GM23338 (cell line): ENCODE measurements around the gene GNLY. TPM values are rescaled to one million over a fixed set of nuclear protein-coding genes. Genes with fewer than 3 reads are reported as not detected.

Source experiments
- ATAC-seq: fragments of 200-7000 bp; cut with Tn5 transposase; 3 replicates; pipeline ENCODE4 v1.9.1; 2020
- DNase-seq: peaks from one replicate; pipeline ENCODE4 v3.0.0-alpha.2; 2015; ENCODE audit warnings: low spot score
- H2AFZ ChIP-seq: fragments of 200-600 bp; sonication (generic); 2 replicates; pipeline ENCODE4 v1.8.0; 2016; ENCODE audit warnings: antibody characterized with exemption, mild to moderate bottlenecking, moderate library complexity
- H3F3A ChIP-seq: fragments of 200-600 bp; sonication (generic); replicated peaks from 2 replicates; pipeline ENCODE4 v1.8.0; 2017; ENCODE audit warnings: antibody characterized with exemption, mixed run types, low read depth
- H3K27ac ChIP-seq: fragments of 200-600 bp; sonication (generic); 2 replicates; pipeline ENCODE4 v1.6.1; 2016; ENCODE audit warnings: low read depth
- H3K27me3 ChIP-seq: fragments of 200-600 bp; sonication (generic); 2 replicates; pipeline ENCODE4 v1.8.0; 2016; ENCODE audit warnings: mild to moderate bottlenecking, mixed run types, moderate library complexity; ENCODE audit not compliant: insufficient read depth
- H3K36me3 ChIP-seq: fragments of 200-600 bp; sonication (generic); 2 replicates; pipeline ENCODE4 v1.8.0; 2016; ENCODE audit warnings: mild to moderate bottlenecking; ENCODE audit not compliant: insufficient read depth
- H3K4me1 ChIP-seq: fragments of 200-600 bp; sonication (generic); 2 replicates; pipeline ENCODE4 v1.8.0; 2016; ENCODE audit warnings: mild to moderate bottlenecking, moderate library complexity; ENCODE audit not compliant: insufficient read depth
- H3K4me2 ChIP-seq: fragments of 200-600 bp; sonication (generic); 2 replicates; pipeline ENCODE4 v1.7.1; 2017; ENCODE audit warnings: mixed run types
- H3K4me3 ChIP-seq: fragments of 200-600 bp; sonication (generic); 2 replicates; pipeline ENCODE4 v1.6.1; 2016; ENCODE audit warnings: mixed run types
- H3K79me2 ChIP-seq: fragments of 200-600 bp; sonication (generic); replicated peaks from 2 replicates; pipeline ENCODE4 v1.8.0; 2017; ENCODE audit warnings: mild to moderate bottlenecking; ENCODE audit not compliant: insufficient read depth
- H3K9me2 ChIP-seq: fragments of 200-600 bp; sonication (generic); 2 replicates; pipeline ENCODE4 v1.8.0; 2017; ENCODE audit not compliant: insufficient read depth
- H4K20me1 ChIP-seq: fragments of 200-600 bp; sonication (generic); replicated peaks from 2 replicates; pipeline ENCODE4 v1.8.0; 2017; ENCODE audit warnings: mild to moderate bottlenecking; ENCODE audit not compliant: insufficient read depth
- H3K27ac Mint-ChIP-seq: 2 replicates; pipeline ENCODE4 v1.8.0; 2020; ENCODE audit warnings: inconsistent platforms, mild to moderate bottlenecking, moderate library complexity, mixed read lengths
- H3K27me3 Mint-ChIP-seq: 3 replicates; pipeline ENCODE4 v1.8.0; 2022; ENCODE audit warnings: low read depth, mild to moderate bottlenecking, moderate library complexity, mixed read lengths, inconsistent platforms; ENCODE audit not compliant: insufficient read depth, poor library complexity
- H3K36me3 Mint-ChIP-seq: 3 replicates; pipeline ENCODE4 v1.8.0; 2021; ENCODE audit warnings: low read depth, mild to moderate bottlenecking, inconsistent platforms, moderate library complexity, mixed read lengths
- H3K4me1 Mint-ChIP-seq: 3 replicates; pipeline ENCODE4 v1.8.0; 2020; ENCODE audit warnings: mild to moderate bottlenecking, inconsistent platforms, mixed read lengths
- H3K4me3 Mint-ChIP-seq: 3 replicates; pipeline ENCODE4 v1.8.0; 2021; ENCODE audit warnings: moderate library complexity, mild to moderate bottlenecking, inconsistent platforms, mixed read lengths
- H3K9me3 Mint-ChIP-seq: 3 replicates; pipeline ENCODE4 v1.8.0; 2020; ENCODE audit warnings: moderate library complexity, mild to moderate bottlenecking, inconsistent platforms, mixed read lengths
- CREB1 ChIP-seq: fragments of 250-450 bp; sonication (Bioruptor Pico); IDR thresholded peaks from 2 replicates; pipeline ENCODE4 v1.5.0; 2020; ENCODE audit warnings: low read depth, mild to moderate bottlenecking, moderate library complexity
- EZH2 ChIP-seq: fragments of 200-600 bp; sonication (generic); IDR thresholded peaks from one replicate; pipeline ENCODE4 v1.8.0; 2017; ENCODE audit warnings: antibody characterized with exemption, mild to moderate bottlenecking, low read depth; ENCODE audit not compliant: unreplicated experiment
- EZH2phosphoT487 ChIP-seq: fragments of 200-600 bp; sonication (generic); IDR thresholded peaks from one replicate; pipeline ENCODE4 v1.8.1; 2018; ENCODE audit warnings: antibody characterized with exemption; ENCODE audit not compliant: unreplicated experiment
- JUNB ChIP-seq: IDR thresholded peaks from one replicate; pipeline ENCODE4 v1.6.1; 2016; ENCODE audit warnings: antibody characterized with exemption; ENCODE audit not compliant: unreplicated experiment
- NANOG ChIP-seq: IDR thresholded peaks from 2 replicates; pipeline ENCODE4 v1.6.1; 2016; ENCODE audit warnings: antibody characterized with exemption, borderline replicate concordance
- POLR2AphosphoS5 ChIP-seq: IDR thresholded peaks from 2 replicates; pipeline ENCODE4 v1.6.1; 2016; ENCODE audit warnings: antibody characterized with exemption, low read depth
- STAT1 ChIP-seq: IDR thresholded peaks from one replicate; pipeline ENCODE4 v1.6.1; 2016; ENCODE audit warnings: antibody characterized with exemption; ENCODE audit not compliant: unreplicated experiment
- ZNF114 ChIP-seq: fragments of 250-450 bp; sonication (Bioruptor Pico); IDR thresholded peaks from 2 replicates; pipeline ENCODE4 v1.5.0; 2020; ENCODE audit warnings: mild to moderate bottlenecking, moderate library complexity
- ZNF331 ChIP-seq: fragments of 250-450 bp; sonication (Bioruptor Pico); IDR thresholded peaks from 2 replicates; pipeline ENCODE4 v1.5.0; 2020; ENCODE audit warnings: low read depth, mild to moderate bottlenecking, moderate library complexity
- polyA plus RNA-seq: library from polyadenylated mRNA; unstranded; fragments of >200 nt; fragmentation: Nextera tagmentation; extraction: Ambion mirVana; gene quantifications from 2 replicates; pipeline ENCODE4 v1.2.1, GENCODE V29; 2016
- total RNA-seq: library from RNA; depleted of rRNA; stranded (reverse); fragments of >200 nt; shearing (Covaris generic); gene quantifications from 2 replicates; pipeline ENCODE4 v1.2.3, GENCODE V29; 2014
- TF ChIP-seq, protein P1 (sequence below): IDR thresholded peaks from one replicate; pipeline ENCODE4 v1.6.1; 2018; ENCODE audit warnings: antibody characterized with exemption; ENCODE audit not compliant: unreplicated experiment
- TF ChIP-seq, protein P2 (sequence below): fragments of 250-450 bp; sonication (Bioruptor Pico); IDR thresholded peaks from 2 replicates; pipeline ENCODE4 v1.5.0; 2020; ENCODE audit warnings: mild to moderate bottlenecking, moderate library complexity
- TF ChIP-seq, protein P3 (sequence below): IDR thresholded peaks from 2 replicates; pipeline ENCODE4 v1.6.1; 2016; ENCODE audit warnings: antibody characterized with exemption
- TF ChIP-seq, protein P4 (sequence below), 2 experiments: fragments of 200-600 bp in 1 of 2; sonication (generic) in 1 of 2; conservative IDR thresholded peaks; 2 replicates each; pipeline versions ENCODE4 v1.5.1 to v1.6.1; 2016 to 2017; ENCODE audit warnings: antibody characterized with exemption in 2 of 2, low read depth in 2 of 2, mild to moderate bottlenecking in 2 of 2, moderate library complexity in 1 of 2

The GNLY gene
- total and polyA plus RNA-seq, 2 experiments from 2014 or later: not detected

DNA sequence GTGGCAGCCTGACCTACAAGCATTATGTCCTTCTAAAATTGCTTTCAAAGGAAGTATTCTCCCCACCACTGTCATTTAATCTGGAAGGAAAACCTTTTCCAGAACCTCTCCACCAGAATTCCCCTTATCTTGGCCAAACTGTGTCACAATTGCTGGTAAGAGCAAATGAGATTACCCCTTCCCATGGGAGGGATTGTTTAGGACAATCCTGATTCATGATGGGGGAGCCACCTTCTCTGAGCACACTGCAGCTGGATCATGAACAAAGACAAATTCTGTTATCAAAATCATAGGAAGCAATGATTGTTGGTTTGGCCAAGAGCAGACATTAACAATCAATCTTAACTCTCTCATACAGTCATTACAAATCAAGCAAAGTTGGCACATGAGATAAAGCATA, 41.5 kb downstream of the GNLY start:
- peaks cover 4% of the 10 kb centered on the region for H3K27me3 Mint-ChIP-seq
- Histone ChIP-seq H3K36me3 (no peaks in the 10 kb centered on the region), H3K4me3 (no peak overlapping the region), H3K4me2 (no peak overlapping the region), H3K27me3 (no peaks in the 10 kb centered on the region), H3F3A (no peaks in the 10 kb centered on the region), H3K27ac (no peak overlapping the region), H2AFZ (no peak overlapping the region), H4K20me1 (no peaks in the 10 kb centered on the region), H3K79me2 (no peaks in the 10 kb centered on the region), H3K9me2 (no peaks in the 10 kb centered on the region), H3K4me1 (no peaks in the 10 kb centered on the region)
- no peaks in the 10 kb centered on the region for H3K36me3 Mint-ChIP-seq
- ATAC-seq (no peak), DNase-seq (no peak)
- no peak overlapping the region for H3K4me3 Mint-ChIP-seq
- H3K9me3 Mint-ChIP-seq: no peaks in the 10 kb centered on the region
- H3K4me1 Mint-ChIP-seq: no peaks in the 10 kb centered on the region
- TF ChIP-seq, protein P1, sequence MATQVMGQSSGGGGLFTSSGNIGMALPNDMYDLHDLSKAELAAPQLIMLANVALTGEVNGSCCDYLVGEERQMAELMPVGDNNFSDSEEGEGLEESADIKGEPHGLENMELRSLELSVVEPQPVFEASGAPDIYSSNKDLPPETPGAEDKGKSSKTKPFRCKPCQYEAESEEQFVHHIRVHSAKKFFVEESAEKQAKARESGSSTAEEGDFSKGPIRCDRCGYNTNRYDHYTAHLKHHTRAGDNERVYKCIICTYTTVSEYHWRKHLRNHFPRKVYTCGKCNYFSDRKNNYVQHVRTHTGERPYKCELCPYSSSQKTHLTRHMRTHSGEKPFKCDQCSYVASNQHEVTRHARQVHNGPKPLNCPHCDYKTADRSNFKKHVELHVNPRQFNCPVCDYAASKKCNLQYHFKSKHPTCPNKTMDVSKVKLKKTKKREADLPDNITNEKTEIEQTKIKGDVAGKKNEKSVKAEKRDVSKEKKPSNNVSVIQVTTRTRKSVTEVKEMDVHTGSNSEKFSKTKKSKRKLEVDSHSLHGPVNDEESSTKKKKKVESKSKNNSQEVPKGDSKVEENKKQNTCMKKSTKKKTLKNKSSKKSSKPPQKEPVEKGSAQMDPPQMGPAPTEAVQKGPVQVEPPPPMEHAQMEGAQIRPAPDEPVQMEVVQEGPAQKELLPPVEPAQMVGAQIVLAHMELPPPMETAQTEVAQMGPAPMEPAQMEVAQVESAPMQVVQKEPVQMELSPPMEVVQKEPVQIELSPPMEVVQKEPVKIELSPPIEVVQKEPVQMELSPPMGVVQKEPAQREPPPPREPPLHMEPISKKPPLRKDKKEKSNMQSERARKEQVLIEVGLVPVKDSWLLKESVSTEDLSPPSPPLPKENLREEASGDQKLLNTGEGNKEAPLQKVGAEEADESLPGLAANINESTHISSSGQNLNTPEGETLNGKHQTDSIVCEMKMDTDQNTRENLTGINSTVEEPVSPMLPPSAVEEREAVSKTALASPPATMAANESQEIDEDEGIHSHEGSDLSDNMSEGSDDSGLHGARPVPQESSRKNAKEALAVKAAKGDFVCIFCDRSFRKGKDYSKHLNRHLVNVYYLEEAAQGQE: no peak
- TF ChIP-seq JUNB (no peak), EZH2 (no peak), ZNF114 (CRISPR knock-in tag) (no peak), ZNF331 (CRISPR knock-in tag) (no peak), POLR2AphosphoS5 (no peak), EZH2phosphoT487 (no peak), CREB1 (no peak), NANOG (no peak), STAT1 (no peak)
- TF ChIP-seq, protein P2, sequence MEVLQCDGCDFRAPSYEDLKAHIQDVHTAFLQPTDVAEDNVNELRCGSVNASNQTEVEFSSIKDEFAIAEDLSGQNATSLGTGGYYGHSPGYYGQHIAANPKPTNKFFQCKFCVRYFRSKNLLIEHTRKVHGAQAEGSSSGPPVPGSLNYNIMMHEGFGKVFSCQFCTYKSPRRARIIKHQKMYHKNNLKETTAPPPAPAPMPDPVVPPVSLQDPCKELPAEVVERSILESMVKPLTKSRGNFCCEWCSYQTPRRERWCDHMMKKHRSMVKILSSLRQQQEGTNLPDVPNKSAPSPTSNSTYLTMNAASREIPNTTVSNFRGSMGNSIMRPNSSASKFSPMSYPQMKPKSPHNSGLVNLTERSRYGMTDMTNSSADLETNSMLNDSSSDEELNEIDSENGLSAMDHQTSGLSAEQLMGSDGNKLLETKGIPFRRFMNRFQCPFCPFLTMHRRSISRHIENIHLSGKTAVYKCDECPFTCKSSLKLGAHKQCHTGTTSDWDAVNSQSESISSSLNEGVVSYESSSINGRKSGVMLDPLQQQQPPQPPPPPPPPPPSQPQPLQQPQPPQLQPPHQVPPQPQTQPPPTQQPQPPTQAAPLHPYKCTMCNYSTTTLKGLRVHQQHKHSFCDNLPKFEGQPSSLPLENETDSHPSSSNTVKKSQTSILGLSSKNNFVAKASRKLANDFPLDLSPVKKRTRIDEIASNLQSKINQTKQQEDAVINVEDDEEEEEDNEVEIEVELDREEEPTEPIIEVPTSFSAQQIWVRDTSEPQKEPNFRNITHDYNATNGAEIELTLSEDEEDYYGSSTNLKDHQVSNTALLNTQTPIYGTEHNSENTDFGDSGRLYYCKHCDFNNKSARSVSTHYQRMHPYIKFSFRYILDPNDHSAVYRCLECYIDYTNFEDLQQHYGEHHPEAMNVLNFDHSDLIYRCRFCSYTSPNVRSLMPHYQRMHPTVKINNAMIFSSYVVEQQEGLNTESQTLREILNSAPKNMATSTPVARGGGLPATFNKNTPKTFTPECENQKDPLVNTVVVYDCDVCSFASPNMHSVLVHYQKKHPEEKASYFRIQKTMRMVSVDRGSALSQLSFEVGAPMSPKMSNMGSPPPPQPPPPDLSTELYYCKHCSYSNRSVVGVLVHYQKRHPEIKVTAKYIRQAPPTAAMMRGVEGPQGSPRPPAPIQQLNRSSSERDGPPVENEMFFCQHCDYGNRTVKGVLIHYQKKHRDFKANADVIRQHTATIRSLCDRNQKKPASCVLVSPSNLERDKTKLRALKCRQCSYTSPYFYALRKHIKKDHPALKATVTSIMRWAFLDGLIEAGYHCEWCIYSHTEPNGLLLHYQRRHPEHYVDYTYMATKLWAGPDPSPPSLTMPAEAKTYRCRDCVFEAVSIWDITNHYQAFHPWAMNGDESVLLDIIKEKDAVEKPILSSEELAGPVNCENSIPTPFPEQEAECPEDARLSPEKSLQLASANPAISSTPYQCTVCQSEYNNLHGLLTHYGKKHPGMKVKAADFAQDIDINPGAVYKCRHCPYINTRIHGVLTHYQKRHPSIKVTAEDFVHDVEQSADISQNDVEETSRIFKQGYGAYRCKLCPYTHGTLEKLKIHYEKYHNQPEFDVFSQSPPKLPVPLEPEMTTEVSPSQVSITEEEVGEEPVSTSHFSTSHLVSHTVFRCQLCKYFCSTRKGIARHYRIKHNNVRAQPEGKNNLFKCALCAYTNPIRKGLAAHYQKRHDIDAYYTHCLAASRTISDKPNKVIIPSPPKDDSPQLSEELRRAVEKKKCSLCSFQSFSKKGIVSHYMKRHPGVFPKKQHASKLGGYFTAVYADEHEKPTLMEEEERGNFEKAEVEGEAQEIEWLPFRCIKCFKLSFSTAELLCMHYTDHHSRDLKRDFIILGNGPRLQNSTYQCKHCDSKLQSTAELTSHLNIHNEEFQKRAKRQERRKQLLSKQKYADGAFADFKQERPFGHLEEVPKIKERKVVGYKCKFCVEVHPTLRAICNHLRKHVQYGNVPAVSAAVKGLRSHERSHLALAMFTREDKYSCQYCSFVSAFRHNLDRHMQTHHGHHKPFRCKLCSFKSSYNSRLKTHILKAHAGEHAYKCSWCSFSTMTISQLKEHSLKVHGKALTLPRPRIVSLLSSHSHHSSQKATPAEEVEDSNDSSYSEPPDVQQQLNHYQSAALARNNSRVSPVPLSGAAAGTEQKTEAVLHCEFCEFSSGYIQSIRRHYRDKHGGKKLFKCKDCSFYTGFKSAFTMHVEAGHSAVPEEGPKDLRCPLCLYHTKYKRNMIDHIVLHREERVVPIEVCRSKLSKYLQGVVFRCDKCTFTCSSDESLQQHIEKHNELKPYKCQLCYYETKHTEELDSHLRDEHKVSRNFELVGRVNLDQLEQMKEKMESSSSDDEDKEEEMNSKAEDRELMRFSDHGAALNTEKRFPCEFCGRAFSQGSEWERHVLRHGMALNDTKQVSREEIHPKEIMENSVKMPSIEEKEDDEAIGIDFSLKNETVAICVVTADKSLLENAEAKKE (CRISPR knock-in tag): no peak
- TF ChIP-seq, protein P3, sequence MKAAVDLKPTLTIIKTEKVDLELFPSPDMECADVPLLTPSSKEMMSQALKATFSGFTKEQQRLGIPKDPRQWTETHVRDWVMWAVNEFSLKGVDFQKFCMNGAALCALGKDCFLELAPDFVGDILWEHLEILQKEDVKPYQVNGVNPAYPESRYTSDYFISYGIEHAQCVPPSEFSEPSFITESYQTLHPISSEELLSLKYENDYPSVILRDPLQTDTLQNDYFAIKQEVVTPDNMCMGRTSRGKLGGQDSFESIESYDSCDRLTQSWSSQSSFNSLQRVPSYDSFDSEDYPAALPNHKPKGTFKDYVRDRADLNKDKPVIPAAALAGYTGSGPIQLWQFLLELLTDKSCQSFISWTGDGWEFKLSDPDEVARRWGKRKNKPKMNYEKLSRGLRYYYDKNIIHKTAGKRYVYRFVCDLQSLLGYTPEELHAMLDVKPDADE: no peak
- TF ChIP-seq, protein P4, sequence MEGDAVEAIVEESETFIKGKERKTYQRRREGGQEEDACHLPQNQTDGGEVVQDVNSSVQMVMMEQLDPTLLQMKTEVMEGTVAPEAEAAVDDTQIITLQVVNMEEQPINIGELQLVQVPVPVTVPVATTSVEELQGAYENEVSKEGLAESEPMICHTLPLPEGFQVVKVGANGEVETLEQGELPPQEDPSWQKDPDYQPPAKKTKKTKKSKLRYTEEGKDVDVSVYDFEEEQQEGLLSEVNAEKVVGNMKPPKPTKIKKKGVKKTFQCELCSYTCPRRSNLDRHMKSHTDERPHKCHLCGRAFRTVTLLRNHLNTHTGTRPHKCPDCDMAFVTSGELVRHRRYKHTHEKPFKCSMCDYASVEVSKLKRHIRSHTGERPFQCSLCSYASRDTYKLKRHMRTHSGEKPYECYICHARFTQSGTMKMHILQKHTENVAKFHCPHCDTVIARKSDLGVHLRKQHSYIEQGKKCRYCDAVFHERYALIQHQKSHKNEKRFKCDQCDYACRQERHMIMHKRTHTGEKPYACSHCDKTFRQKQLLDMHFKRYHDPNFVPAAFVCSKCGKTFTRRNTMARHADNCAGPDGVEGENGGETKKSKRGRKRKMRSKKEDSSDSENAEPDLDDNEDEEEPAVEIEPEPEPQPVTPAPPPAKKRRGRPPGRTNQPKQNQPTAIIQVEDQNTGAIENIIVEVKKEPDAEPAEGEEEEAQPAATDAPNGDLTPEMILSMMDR (conservative IDR thresholded peaks at IDR 0.05; ENCODE audit: low read depth in 2 of 2): no peak
- H3K27ac Mint-ChIP-seq: no peak overlapping the region
